ENCODE measurements around the gene GAL3ST2. TPM values are rescaled to one million over a fixed set of nuclear protein-coding genes. Genes with fewer than 3 reads are reported as not detected.
"Not testable (repeated sequence)": the region's sequence is repeated elsewhere in the genome, so short reads cannot be mapped to it uniquely, and the experiment has no call there.

The GAL3ST2 gene
- 1 to 10 TPM in 2 of 4 donors, under 1 TPM in 1, not detected in 1; 0.50 to 3.1 (median 2.8) TPM for total RNA-seq

DNA sequence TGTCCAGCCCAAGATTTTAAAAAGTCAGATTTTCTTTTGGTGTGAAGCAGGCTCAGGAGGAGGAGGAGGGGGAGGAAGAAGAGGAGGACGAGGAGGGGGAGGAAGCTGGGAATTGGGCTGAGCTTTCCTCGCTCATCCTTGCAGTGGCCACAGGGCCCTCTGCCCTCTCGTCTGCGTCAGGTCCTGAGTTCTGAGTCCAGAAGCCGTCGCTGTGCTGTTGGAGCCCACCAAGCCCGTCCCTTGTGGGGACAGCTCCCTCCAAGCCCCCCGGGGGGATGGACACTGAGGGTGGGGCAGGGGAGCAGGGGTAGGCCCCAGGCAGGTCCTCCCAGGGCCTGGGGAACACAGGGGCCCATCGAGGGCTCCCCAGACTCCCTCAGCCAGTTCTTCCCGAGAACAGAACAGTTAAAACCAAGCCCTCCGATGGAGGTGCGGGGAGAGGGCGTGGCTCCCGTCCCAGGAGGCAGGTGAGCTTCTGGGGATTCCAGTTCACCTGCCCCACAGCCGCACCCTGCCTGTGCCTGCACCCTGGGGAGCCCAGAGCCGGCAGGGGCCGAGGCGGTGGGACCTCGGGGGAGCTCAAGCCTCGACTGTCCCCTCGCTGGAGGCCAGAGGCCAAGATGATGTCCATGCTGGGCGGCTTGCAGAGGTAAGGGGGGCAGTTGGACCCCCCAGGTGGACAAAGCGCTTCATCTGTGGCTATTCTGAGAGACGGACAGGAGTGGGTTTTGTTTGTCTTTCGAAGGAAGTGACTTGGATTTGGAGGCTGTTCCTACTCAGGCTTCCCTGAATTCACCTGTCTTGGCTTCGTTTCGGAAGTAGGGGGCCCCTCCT, at the start of gene GAL3ST2:
Gene GAL3ST2, plus strand, starts transcription at position 487 of the 834 bp plus-strand sequence. Its CDS starts 134 bp downstream, at position 621.
- DNase-seq (ENCODE audit: low spot score) (no peak), ATAC-seq (ENCODE audit: low FRiP score) (no peak)
- TF ChIP-seq, protein P1, sequence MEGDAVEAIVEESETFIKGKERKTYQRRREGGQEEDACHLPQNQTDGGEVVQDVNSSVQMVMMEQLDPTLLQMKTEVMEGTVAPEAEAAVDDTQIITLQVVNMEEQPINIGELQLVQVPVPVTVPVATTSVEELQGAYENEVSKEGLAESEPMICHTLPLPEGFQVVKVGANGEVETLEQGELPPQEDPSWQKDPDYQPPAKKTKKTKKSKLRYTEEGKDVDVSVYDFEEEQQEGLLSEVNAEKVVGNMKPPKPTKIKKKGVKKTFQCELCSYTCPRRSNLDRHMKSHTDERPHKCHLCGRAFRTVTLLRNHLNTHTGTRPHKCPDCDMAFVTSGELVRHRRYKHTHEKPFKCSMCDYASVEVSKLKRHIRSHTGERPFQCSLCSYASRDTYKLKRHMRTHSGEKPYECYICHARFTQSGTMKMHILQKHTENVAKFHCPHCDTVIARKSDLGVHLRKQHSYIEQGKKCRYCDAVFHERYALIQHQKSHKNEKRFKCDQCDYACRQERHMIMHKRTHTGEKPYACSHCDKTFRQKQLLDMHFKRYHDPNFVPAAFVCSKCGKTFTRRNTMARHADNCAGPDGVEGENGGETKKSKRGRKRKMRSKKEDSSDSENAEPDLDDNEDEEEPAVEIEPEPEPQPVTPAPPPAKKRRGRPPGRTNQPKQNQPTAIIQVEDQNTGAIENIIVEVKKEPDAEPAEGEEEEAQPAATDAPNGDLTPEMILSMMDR (IDR thresholded peaks at IDR 0.05): no peak

DNA sequence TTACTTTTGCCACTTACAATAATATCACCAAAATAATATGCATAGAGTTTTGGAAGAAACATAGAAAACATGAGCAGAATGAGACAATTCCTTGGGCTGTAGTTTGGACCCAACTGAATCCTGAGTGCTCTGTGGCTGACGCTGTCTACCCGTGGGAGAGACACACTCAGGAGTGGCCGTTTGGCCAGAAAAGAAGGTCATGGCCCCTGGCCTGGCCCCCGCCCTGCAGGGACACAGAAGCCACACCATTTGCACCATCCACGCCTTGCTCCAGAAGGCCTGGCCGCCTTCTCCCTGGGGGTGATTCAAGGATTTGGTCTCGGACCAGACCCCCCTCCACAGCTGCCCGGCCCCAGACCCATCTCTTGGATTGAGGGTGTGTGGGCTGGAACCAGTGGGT, 48.6 kb upstream of the GAL3ST2 start:
- TF ChIP-seq, protein P1 (IDR thresholded peaks at IDR 0.05): no peak
- ATAC-seq (ENCODE audit: low FRiP score) (no peak), DNase-seq (ENCODE audit: low spot score) (no peak)

DNA sequence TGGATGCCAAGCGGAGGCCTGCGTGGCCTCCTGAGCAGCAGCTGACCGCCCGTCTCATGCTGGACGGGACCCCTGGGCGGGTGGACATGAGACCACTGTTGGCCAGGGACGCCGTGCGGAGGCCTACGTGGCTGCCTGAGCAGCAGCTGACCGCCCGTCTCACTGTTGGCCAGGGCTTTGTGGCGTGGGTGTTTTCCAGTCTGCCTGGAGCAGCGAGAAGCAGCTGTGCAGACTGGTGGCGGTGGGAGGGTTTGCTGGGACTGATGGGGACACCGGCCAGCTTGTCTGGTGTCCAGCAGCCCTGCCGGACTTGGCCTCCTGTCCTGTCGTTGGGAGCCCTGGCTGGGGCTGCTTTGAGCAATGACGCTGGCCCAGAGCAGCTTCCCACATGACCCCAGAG, 48.0 kb upstream of the GAL3ST2 start:
- ATAC-seq (ENCODE audit: low FRiP score) (no peak), DNase-seq (ENCODE audit: low spot score) (no peak)
- TF ChIP-seq, protein P1 (IDR thresholded peaks at IDR 0.05): no peak

DNA sequence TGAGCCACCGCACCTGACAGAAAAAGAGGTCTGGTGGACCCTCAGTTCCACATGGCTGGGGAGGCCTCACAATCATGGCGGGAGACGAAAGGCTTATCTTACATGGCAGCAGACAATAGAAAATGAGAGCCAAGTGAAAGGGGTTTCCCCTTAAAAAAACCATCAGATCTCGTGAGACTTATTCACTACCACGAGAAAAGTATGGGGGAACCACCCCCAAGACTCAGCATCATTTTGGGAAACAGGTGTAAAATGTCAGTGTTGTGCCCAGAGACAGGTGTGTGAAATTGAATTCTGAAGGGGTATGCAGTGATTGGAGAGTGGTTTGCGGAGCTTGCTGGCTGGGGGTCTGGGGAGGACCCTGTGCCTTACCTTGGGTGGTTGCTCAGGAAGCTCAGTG, 46.8 kb upstream of the GAL3ST2 start:
- TF ChIP-seq, protein P1 (IDR thresholded peaks at IDR 0.05): no peak
- no peak for DNase-seq (ENCODE audit: low spot score)
- ATAC-seq (ENCODE audit: low FRiP score): no peak

DNA sequence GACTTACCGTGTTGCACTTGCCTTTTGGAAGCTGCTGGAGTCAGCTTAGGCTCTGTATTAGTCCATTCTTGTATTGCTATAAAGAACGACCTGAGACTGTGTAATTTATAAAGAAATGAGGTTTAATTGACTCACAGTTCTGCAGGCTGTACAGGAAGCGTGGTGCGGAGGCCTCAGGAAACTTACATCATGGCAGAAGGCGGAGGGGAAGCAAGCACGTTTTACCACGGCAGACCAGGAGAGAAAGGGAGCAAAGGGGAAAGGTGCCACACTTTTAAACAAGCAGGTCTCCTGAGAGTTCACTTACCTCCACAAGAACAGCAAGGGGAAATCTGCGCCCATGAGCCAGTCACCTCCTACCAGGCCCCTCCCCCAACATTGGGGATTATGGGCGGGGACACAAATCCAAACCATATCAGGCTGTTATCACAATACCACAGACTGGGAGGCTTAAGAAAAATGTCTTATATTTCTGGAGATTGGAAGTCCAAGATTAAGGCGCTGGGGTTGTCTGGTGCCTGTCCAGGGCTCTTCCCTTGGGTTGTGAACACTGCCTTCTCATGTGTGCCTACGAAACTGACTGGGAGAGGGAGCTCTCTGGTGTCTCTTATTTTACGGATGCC, 45.8 kb upstream of the GAL3ST2 start:
- no peak for ATAC-seq (ENCODE audit: low FRiP score)
- DNase-seq (ENCODE audit: low spot score): no peak
- TF ChIP-seq, protein P1 (IDR thresholded peaks at IDR 0.05): no peak

DNA sequence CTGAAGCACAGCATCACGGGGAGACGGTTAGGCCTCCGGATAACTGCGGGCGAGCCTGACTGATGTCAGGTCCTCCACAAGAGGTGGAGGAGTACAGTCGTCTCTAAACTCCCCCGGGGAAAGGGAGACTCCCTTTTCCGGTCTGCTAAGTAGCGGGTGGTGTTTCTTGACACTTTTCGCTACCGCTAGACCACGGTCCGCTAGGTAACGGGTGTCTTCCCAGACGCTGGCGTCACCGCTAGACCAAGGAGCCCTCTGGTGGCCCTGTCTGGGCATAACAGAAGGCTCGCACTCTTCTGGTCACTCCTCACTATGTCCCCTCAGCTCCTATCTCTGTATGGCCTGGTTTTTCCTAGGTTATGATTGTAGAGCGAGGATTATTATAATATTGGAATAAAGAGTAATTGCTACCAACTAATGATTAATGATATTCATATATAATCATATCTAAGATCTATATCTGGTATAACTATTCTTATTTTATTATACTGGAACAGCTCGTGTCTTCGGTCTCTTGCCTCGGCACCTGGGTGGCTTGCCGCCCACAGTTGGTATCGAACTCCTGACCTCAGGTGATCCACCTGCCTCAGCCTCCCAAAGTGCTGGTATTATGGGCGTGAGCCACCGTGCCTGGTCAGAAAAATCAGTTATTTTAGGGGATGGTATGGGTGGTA, 44.0 kb upstream of the GAL3ST2 start:
- not testable (repeated sequence) for DNase-seq (ENCODE audit: low spot score); ATAC-seq (ENCODE audit: low FRiP score)

All from omental fat pad (tissue), 4 donors.